H1 (cell line): ENCODE results near the gene PNMA8B.

Experiments
- CTBP2 ChIP-seq: IDR thresholded peaks from 2 replicates; pipeline ENCODE4 v1.7.0; 2011; ENCODE audit warnings: borderline replicate concordance, mild to moderate bottlenecking, moderate library complexity, mixed read lengths, low read length; ENCODE audit not compliant: insufficient read depth, insufficient read length
- EP300 ChIP-seq, 2 experiments: IDR thresholded peaks; 1 replicate in 1 of 2; 2 replicates in 1 of 2; pipeline ENCODE4 v1.6.1; 2011 to 2012; ENCODE audit warnings: low read depth in 2 of 2, low read length in 2 of 2, mild to moderate bottlenecking in 2 of 2, borderline replicate concordance in 1 of 2, inconsistent platforms in 1 of 2, moderate library complexity in 1 of 2
- GABPA ChIP-seq: IDR thresholded peaks from 2 replicates; pipeline ENCODE4 v1.6.1; 2011; ENCODE audit warnings: mild to moderate bottlenecking, low read length, moderate library complexity, borderline replicate concordance; ENCODE audit not compliant: insufficient read depth
- POLR2A ChIP-seq, 2 experiments: IDR thresholded peaks; 1 replicate in 1 of 2; 2 replicates in 1 of 2; pipeline ENCODE4 v1.6.1; 2011; ENCODE audit warnings: low read depth in 2 of 2, low read length in 2 of 2, mild to moderate bottlenecking in 2 of 2; ENCODE audit errors: control extremely low read depth in 1 of 2

DNA sequence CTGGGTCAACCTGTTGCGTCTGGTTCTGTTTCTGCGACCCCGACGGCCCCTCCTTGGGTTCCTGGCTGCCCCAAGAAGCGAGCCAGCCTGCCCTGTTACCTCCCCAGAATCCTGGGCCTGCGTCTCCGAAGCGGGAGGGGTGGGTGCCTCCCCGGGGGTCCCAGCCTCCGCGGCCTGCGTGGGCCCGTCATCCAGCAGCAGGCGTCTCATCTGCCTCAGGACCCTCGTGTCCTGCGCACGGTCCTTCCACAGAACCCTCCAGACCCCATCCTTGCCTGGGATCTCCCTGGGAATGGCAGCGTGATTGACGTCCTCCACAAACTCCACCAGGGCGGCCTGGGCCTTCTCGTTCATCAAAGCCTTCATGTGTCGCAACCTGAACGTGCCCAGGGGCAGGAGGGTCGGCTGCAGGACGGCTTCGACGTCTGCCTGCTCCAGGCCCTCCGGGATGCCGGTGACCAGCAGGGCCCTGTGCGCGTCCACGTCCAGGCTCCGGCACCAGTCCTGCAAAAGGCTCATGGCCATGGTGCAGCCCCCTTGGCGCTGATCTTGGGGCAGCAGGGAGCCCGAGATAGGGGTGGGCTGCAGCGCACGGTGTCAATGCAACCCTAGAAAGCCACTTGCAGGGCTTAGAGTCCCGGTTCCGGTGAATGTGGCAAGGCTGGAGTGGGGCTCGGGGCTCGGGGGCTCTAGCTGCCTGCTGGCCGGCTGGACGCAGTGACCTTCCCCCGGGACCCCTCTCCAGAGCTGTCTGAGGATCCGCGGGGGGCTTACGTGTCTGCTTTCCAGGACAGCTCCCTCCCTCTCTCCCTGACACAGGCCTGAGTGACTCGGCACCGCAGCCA lies 504 bp downstream of the PNMA8B start:
- TF ChIP-seq CTBP2 = no peak
- no peak for TF ChIP-seq EP300 (IDR thresholded peaks at IDR 0.05; ENCODE audit: borderline replicate concordance in 1 of 2, low read depth in 2 of 2, low read length in 2 of 2)
- TF ChIP-seq GABPA = no peak; the same call in 1 of the 2 replicates
- no peak for TF ChIP-seq POLR2A (IDR thresholded peaks at IDR 0.05; ENCODE audit: control extremely low read depth in 1 of 2, low read depth in 2 of 2, low read length in 2 of 2)
